ENCODE data around the gene ACTN3.

GRCh38 chr11:66509131-66509561 is 37.6 kb upstream of the ACTN3 start:
- TF ChIP-seq POLR2AphosphoS5 (IDR thresholded peaks at IDR 0.05; ENCODE audit: low read depth, low read length) (no peak), TAF1 (IDR thresholded peaks at IDR 0.05; ENCODE audit: borderline replicate concordance, insufficient read depth, low read length) (no peak), REST (IDR thresholded peaks at IDR 0.05; ENCODE audit: insufficient read depth in 1 of 2, low read depth in 2 of 2, low read length in 2 of 2) (no peak), SIN3A (IDR thresholded peaks at IDR 0.05; ENCODE audit: borderline replicate concordance, insufficient read depth, low read length) (no peak), FOXP2 (optimal IDR thresholded peaks at IDR 0.05; ENCODE audit: borderline replicate concordance, extremely low read depth, extremely low read length, insufficient read depth) (no peak)

Measured in PFSK-1 (cell line).